Measurements from ENCODE around the gene GDF2. TPM values are rescaled to one million over a fixed set of nuclear protein-coding genes. Genes with fewer than 3 reads are reported as not detected.

GDF2 gene
- total RNA-seq, 2 donors from 2014 or later, result not detected

GRCh38 chr10:47290338-47290737 is 31.9 kb upstream of the GDF2 start:
- Histone ChIP-seq H3K36me3 (no peaks in the 10 kb centered on the region), H3K27me3 (replicated peaks; ENCODE audit: insufficient read depth) (no peaks in the 10 kb centered on the region), H3K4me3 (no peak overlapping the region), H3K4me1 (ENCODE audit: control insufficient read depth in 1 of 2, low read depth in 2 of 2) (peaks cover 5 to 22% of the 10 kb centered on the region in 2 donors), H3K27ac (no peak overlapping the region), H3K9me3 (no peaks in the 10 kb centered on the region)
- ATAC-seq (ENCODE audit: insufficient number of reproducible peaks, low FRiP score, low read depth), result no peak
- no peak for DNase-seq (ENCODE audit: low spot score)
- TF ChIP-seq, protein P1, sequence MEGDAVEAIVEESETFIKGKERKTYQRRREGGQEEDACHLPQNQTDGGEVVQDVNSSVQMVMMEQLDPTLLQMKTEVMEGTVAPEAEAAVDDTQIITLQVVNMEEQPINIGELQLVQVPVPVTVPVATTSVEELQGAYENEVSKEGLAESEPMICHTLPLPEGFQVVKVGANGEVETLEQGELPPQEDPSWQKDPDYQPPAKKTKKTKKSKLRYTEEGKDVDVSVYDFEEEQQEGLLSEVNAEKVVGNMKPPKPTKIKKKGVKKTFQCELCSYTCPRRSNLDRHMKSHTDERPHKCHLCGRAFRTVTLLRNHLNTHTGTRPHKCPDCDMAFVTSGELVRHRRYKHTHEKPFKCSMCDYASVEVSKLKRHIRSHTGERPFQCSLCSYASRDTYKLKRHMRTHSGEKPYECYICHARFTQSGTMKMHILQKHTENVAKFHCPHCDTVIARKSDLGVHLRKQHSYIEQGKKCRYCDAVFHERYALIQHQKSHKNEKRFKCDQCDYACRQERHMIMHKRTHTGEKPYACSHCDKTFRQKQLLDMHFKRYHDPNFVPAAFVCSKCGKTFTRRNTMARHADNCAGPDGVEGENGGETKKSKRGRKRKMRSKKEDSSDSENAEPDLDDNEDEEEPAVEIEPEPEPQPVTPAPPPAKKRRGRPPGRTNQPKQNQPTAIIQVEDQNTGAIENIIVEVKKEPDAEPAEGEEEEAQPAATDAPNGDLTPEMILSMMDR (IDR thresholded peaks at IDR 0.05), result no peak

GRCh38 chr10:47291682-47292081 is 30.6 kb upstream of the GDF2 start:
- ATAC-seq (ENCODE audit: insufficient number of reproducible peaks, low FRiP score, low read depth) (no peak), DNase-seq (ENCODE audit: low spot score) (no peak)
- TF ChIP-seq, protein P1 (IDR thresholded peaks at IDR 0.05), result no peak
- Histone ChIP-seq H3K36me3 (no peaks in the 10 kb centered on the region), H3K27ac (no peak overlapping the region), H3K4me1 (ENCODE audit: control insufficient read depth in 1 of 2, low read depth in 2 of 2) (peaks cover 8 to 23% of the 10 kb centered on the region in 2 donors), H3K9me3 (no peaks in the 10 kb centered on the region), H3K4me3 (no peak overlapping the region), H3K27me3 (replicated peaks; ENCODE audit: insufficient read depth) (no peaks in the 10 kb centered on the region)

DNA sequence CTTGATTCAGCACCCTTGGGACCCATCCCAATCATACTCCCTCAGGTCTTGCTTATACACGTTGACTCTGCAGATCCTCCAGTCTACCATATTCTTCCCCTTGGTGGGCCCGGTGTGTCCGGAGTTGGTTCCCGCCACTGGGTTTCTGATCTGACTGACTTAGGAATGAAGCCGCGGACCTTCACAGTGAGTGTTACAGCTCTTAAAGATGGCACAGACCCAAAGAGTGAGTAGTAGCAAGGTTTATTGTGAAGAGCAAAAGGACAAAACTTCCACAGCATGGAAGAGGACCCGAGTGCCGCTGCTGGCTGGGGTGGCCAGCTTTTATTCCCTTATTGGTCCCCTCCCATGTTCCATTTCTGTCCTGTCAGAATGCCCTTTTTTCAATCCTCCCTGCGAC is 28.2 kb upstream of the GDF2 start:
- no peaks in the 10 kb centered on the region for H3K36me3 ChIP-seq
- peaks cover 6 to 32% of the 10 kb centered on the region in 2 donors for H3K4me1 ChIP-seq (ENCODE audit: control insufficient read depth in 1 of 2, low read depth in 2 of 2)
- H3K4me3 ChIP-seq, result no peak overlapping the region
- H3K9me3 ChIP-seq, result no peaks in the 10 kb centered on the region
- TF ChIP-seq, protein P1 (IDR thresholded peaks at IDR 0.05), result no peak
- no peaks in the 10 kb centered on the region for H3K27me3 ChIP-seq (replicated peaks; ENCODE audit: insufficient read depth)
- DNase-seq (ENCODE audit: low spot score) (no peak), ATAC-seq (ENCODE audit: insufficient number of reproducible peaks, low FRiP score, low read depth) (no peak)
- no peak overlapping the region for H3K27ac ChIP-seq

DNA sequence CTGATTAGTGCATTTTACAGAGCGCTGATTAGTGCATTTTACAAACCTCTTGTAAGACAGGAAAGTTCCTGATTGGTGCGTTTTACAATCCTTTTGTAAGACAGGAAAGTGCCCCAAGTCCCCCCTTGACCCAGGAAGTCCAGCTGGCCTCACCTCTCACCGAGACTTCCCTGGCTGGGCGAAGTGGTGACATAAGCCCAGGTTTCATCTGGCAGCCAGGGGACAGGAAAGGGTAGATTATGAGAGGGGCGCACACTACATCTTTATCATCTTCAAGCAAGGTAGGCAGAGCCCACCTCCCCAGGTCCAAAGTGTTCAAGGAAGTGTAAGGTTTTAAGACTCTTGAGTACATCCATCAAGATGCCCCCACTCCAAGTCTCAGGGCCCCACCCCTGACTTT is 27.8 kb upstream of the GDF2 start:
- no peaks in the 10 kb centered on the region for H3K36me3 ChIP-seq
- H3K4me3 ChIP-seq, result no peak overlapping the region
- H3K27me3 ChIP-seq (replicated peaks; ENCODE audit: insufficient read depth), result no peaks in the 10 kb centered on the region
- no peak for ATAC-seq (ENCODE audit: insufficient number of reproducible peaks, low FRiP score, low read depth)
- no peaks in the 10 kb centered on the region for H3K9me3 ChIP-seq
- no peak for DNase-seq (ENCODE audit: low spot score)
- H3K4me1 ChIP-seq (ENCODE audit: control insufficient read depth in 1 of 2, low read depth in 2 of 2), result peaks cover 11 to 37% of the 10 kb centered on the region in 2 donors
- H3K27ac ChIP-seq, result no peak overlapping the region
- TF ChIP-seq, protein P1 (IDR thresholded peaks at IDR 0.05), result no peak

- Histone ChIP-seq H3K4me1 (ENCODE audit: control insufficient read depth in 1 of 2, low read depth in 2 of 2) (peaks cover 11 to 44% of the 10 kb centered on the region in 2 donors), H3K36me3 (no peaks in the 10 kb centered on the region), H3K4me3 (no peak overlapping the region), H3K27me3 (replicated peaks; ENCODE audit: insufficient read depth) (no peaks in the 10 kb centered on the region), H3K27ac (no peak overlapping the region), H3K9me3 (no peaks in the 10 kb centered on the region)
- DNase-seq (ENCODE audit: low spot score) (no peak), ATAC-seq (ENCODE audit: insufficient number of reproducible peaks, low FRiP score, low read depth) (no peak)
- TF ChIP-seq, protein P1 (IDR thresholded peaks at IDR 0.05), result no peak
Measured at GRCh38 chr10:47295411-47295810, 26.8 kb upstream of the GDF2 start.

All from thoracic aorta (tissue), 2 donors.